Fibroblast of pulmonary artery (primary cell): Measurements from ENCODE around the gene PRR14L.

Experiments used
- DNase-seq: peaks from one replicate; pipeline ENCODE4 v3.0.0-alpha.2; 2010; ENCODE audit warnings: low read depth
- H3K4me3 ChIP-seq: replicated peaks from 2 replicates; pipeline ENCODE4 v1.5.1; 2011; ENCODE audit warnings: low read depth, mild to moderate bottlenecking, control low read depth, low read length, moderate library complexity
- TF ChIP-seq, protein P1 (sequence below): IDR thresholded peaks from 2 replicates; pipeline ENCODE4 v1.5.1; 2011; ENCODE audit warnings: mild to moderate bottlenecking, control low read depth, low read length, inconsistent platforms; ENCODE audit errors: missing control alignments

PRR14L gene

DNA sequence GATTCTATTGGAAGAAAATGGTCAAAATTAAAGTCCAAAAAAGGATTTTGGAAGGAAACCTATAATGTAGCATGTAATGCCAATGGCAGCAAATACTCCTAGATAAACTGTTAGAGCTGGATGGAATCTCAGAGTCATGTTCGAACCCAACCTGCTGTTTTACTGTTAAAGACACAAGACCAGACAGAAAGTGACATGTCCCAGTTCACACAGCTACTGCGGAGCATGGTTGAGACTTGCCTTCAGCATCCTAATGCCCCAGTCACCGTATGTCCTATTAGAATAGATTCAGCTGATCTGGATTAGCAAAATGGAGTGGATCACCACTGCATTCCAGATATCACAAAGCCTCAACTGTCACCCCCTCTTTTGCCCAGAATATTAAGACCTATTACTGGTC lies 102.9 kb downstream of the PRR14L start:
- H3K4me3 ChIP-seq, result no peak overlapping the region
- TF ChIP-seq, protein P1, sequence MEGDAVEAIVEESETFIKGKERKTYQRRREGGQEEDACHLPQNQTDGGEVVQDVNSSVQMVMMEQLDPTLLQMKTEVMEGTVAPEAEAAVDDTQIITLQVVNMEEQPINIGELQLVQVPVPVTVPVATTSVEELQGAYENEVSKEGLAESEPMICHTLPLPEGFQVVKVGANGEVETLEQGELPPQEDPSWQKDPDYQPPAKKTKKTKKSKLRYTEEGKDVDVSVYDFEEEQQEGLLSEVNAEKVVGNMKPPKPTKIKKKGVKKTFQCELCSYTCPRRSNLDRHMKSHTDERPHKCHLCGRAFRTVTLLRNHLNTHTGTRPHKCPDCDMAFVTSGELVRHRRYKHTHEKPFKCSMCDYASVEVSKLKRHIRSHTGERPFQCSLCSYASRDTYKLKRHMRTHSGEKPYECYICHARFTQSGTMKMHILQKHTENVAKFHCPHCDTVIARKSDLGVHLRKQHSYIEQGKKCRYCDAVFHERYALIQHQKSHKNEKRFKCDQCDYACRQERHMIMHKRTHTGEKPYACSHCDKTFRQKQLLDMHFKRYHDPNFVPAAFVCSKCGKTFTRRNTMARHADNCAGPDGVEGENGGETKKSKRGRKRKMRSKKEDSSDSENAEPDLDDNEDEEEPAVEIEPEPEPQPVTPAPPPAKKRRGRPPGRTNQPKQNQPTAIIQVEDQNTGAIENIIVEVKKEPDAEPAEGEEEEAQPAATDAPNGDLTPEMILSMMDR, result no peak
- DNase-seq, result no peak

DNA sequence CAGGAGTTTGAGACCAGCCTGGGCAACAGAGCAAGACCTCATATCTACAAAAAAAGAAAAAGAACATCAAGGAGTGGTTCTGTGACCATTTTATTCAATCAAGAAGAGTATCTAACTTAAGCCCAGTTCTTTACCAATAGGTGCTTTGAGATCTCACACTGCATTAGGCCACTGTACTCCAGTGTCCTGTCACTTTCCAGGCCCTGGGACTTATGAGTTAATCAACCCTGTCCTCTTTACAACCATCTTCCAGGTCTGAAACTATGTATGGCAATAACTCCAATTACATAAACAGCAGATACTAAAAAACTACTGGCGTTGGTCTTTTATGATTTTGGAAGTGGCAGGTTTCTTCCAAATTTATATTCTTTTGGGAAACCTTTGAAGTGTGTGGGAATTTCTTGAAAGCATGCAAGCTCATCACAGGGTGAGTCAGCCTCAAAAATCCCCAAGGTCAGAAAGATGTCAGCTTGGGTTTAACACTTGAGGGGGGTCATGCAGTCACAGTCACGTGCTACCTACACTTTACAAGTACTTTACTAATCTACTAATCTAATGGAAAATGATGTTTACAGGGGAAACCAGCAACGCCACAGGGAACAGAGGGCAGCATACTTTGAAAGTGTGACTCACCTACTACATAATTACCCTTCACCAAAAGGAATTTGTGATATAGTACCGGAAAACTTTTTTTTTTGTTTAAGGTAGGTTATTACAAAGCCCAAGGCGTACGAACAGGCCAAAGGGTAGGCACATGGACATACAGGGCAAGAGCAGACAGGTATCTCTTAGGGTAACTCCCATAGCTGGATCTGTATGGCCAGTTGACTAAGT lies 103.5 kb downstream of the PRR14L start:
- TF ChIP-seq, protein P1, result no peak
- DNase-seq, result peak; percentile 95

DNA sequence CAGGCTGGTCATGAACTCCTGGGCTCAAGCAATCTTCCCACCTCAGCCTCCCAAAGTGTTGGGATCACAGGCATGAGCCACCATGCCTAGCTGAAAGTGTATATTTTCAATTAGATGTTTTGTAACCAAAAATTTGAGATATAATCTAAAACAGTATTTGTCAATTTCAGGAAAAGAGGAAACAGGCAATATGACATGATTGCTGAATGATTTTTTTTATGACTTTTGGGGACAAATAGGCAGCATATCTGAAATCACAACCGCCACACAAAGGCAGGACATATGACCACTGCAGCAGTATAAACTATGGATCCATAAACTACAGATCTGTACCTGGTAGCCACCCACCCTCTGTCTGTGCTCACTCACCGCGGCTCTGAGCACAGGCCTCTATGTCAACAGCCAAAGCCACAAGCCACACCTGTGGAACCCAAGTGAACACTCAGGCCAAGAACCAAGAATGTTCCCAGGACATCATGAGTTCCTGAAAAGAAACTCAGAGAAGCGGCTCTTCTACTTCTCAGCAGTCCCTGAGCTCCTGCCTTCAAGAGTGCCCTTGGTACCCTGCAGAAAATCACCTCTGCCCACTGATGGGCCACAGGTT lies 110.4 kb downstream of the PRR14L start:
- TF ChIP-seq, protein P1, result no peak
- DNase-seq, result no peak
- H3K4me3 ChIP-seq, result no peak overlapping the region

More for the DNA sequence above, 103.5 kb downstream of the PRR14L start:
- H3K4me3 ChIP-seq, result no peak overlapping the region

DNA sequence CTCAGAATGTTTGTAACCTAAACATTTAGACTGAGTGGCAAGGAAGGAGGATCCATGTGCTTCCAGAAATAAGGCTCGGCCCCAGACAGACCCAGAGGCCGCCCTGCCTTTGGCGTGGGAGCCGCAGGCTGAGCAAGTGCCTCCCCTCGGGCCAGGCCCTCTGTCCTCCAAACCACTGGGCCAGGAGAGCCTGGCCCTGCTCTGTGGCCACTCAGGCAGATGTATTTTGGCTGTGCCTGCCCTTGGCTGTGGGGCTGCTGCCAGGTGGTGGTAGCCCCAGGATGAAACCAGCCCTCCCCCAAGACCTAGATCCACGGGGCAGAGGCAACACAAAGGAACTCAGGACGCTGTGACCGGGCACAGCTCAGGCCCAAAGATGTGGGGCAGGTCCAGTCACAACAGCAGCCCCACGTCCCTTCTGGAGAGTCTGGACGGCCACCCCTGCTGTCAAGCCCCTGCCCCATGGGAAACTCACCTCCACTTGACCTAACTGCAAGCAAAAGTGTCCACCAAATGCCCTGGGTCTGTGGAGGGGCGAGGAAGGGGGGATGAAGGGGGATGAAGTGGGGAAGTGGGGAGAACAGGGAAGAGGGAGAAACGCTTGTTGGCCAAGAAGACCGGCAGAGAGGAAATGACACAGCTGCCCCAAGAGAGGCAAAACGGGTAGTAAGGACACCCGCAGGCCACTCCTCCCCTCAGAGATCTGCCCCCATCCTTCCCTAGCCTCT lies 111.9 kb downstream of the PRR14L start:
- TF ChIP-seq, protein P1, result no peak
- H3K4me3 ChIP-seq, result no peak overlapping the region
- peak; percentile 49 for DNase-seq

DNA sequence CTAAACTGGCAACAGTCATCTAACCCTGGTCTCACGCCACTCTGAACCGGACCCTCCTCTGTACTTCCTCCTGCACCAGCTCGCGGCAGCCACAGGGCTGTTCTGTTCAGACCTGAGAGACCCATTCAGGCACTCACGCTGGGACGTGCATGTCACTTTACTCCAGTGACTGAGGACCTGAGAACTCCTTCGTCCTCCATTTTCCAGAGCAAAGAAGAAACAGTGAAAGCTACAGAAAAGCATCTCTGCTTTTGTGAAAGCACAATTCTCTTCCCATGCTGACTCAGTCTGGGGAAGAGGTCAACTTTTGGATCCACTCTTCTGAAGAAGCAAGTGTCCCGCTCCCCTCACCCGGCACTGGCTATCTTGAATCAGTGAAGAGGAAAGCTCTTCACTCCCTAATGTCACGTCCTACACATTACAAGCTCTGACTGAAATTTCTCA lies 112.5 kb downstream of the PRR14L start:
- TF ChIP-seq, protein P1, result no peak
- no peak overlapping the region for H3K4me3 ChIP-seq
- DNase-seq, result no peak

DNA sequence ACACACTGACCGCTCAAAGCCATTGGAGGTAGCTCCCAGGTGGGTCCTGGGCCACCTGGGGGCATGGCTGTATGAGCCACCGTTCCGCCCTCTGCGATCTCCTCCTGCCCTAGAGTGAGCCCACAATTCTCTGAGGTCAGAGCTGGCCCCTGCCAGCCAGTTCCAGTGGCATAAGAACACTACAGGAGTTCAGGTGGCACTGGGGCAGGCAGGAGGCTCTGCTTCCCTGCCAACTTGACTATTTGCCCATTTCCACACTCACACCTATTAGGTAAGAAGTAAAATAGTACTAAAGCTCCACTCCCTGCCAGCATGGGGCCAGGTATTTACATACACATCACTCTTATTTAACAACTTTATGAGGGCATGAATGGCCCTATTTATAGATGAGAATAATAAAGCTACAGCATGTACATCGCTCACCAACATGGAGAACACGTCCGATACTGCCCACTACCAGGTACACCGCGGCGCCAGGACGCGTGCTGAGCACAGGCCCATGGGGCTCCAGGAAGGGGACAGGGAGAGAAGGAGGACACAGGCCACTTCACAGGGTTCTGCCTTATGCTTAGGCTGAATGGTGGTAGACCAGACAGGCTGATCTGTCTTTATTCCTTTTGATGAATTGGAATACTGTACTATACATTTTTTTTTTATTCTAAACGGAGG lies 114.2 kb downstream of the PRR14L start:
- DNase-seq, result no peak
- no peak overlapping the region for H3K4me3 ChIP-seq
- TF ChIP-seq, protein P1, result no peak
